Measurements from ENCODE around the gene BORCS5. TPM values are rescaled to one million over a fixed set of nuclear protein-coding genes. Genes with fewer than 3 reads are reported as not detected.

BORCS5 gene
- total RNA-seq, 1 experiment from 2014 or later, result 17.7 TPM

GRCh38 chr12:12513416-12514006, 156.6 kb downstream of the BORCS5 start:
- BruUV-seq (replicated peaks), result no TSS peak
- Histone ChIP-seq H3K36me3 (ENCODE audit: insufficient read depth, low read length, poor library complexity, severe bottlenecking) (no peaks in the 10 kb centered on the region), H3K27ac (ENCODE audit: low read depth, low read length, poor library complexity, severe bottlenecking) (no peak overlapping the region), H3K27me3 (replicated peaks; ENCODE audit: insufficient read depth, low read depth, low read length, poor library complexity) (no peaks in the 10 kb centered on the region), H3K4me1 (ENCODE audit: insufficient read depth, low read length, poor library complexity, severe bottlenecking) (no peaks in the 10 kb centered on the region), H3K4me3 (ENCODE audit: low read depth, low read length, poor library complexity, severe bottlenecking) (no peak overlapping the region), H3K9me3 (ENCODE audit: low read depth, low read length, poor library complexity, severe bottlenecking) (no peaks in the 10 kb centered on the region)
- no peak for DNase-seq (ENCODE audit: low spot score)
- intact Hi-C loops (cut with micrococcal nuclease; ENCODE audit: unreplicated experiment), result no loop called here
- POLR2A ChIA-PET (ENCODE audit: low non-redundant PET), result no interaction called here
- TF ChIP-seq CTCF (conservative IDR thresholded peaks at IDR 0.05; ENCODE audit: low read depth, low read length), result no peak
- no peak for TF ChIP-seq EZH2 (IDR thresholded peaks at IDR 0.05; ENCODE audit: borderline replicate concordance, low read depth, low read length, poor library complexity, severe bottlenecking)
- CTCF ChIA-PET, result interaction anchor here (0.6 kb wide), 1 partner anchor 220 kb away, joined by 3 read pairs; no protein-coding TSS in a partner anchor

GRCh38 chr12:12518464-12518845, 161.6 kb downstream of the BORCS5 start:
- Histone ChIP-seq H3K4me1 (ENCODE audit: insufficient read depth, low read length, poor library complexity, severe bottlenecking) (no peaks in the 10 kb centered on the region), H3K4me3 (ENCODE audit: low read depth, low read length, poor library complexity, severe bottlenecking) (no peak overlapping the region), H3K36me3 (ENCODE audit: insufficient read depth, low read length, poor library complexity, severe bottlenecking) (no peaks in the 10 kb centered on the region), H3K27me3 (replicated peaks; ENCODE audit: insufficient read depth, low read depth, low read length, poor library complexity) (no peaks in the 10 kb centered on the region), H3K27ac (ENCODE audit: low read depth, low read length, poor library complexity, severe bottlenecking) (no peak overlapping the region), H3K9me3 (ENCODE audit: low read depth, low read length, poor library complexity, severe bottlenecking) (no peaks in the 10 kb centered on the region)
- CTCF ChIA-PET, result no interaction called here
- TF ChIP-seq EZH2 (IDR thresholded peaks at IDR 0.05; ENCODE audit: borderline replicate concordance, low read depth, low read length, poor library complexity, severe bottlenecking) (no peak), CTCF (conservative IDR thresholded peaks at IDR 0.05; ENCODE audit: low read depth, low read length) (no peak)
- POLR2A ChIA-PET (ENCODE audit: low non-redundant PET), result no interaction called here
- intact Hi-C loops (cut with micrococcal nuclease; ENCODE audit: unreplicated experiment), result no loop called here
- DNase-seq (ENCODE audit: low spot score), result no peak
- BruUV-seq (replicated peaks), result no TSS peak

GRCh38 chr12:12518919-12519318, 162.0 kb downstream of the BORCS5 start:
- intact Hi-C loops (cut with micrococcal nuclease; ENCODE audit: unreplicated experiment), result no loop called here
- Histone ChIP-seq H3K27ac (ENCODE audit: low read depth, low read length, poor library complexity, severe bottlenecking) (no peak overlapping the region), H3K27me3 (replicated peaks; ENCODE audit: insufficient read depth, low read depth, low read length, poor library complexity) (no peaks in the 10 kb centered on the region), H3K36me3 (ENCODE audit: insufficient read depth, low read length, poor library complexity, severe bottlenecking) (no peaks in the 10 kb centered on the region), H3K9me3 (ENCODE audit: low read depth, low read length, poor library complexity, severe bottlenecking) (no peaks in the 10 kb centered on the region), H3K4me1 (ENCODE audit: insufficient read depth, low read length, poor library complexity, severe bottlenecking) (no peaks in the 10 kb centered on the region), H3K4me3 (ENCODE audit: low read depth, low read length, poor library complexity, severe bottlenecking) (no peak overlapping the region)
- no TSS peak for BruUV-seq (replicated peaks)
- TF ChIP-seq EZH2 (IDR thresholded peaks at IDR 0.05; ENCODE audit: borderline replicate concordance, low read depth, low read length, poor library complexity, severe bottlenecking), result no peak
- TF ChIP-seq CTCF (conservative IDR thresholded peaks at IDR 0.05; ENCODE audit: low read depth, low read length), result no peak
- POLR2A ChIA-PET (ENCODE audit: low non-redundant PET), result no interaction called here
- DNase-seq (ENCODE audit: low spot score), result no peak
- CTCF ChIA-PET, result no interaction called here

Other genes starting within 250 kb of the BORCS5 start
- gene LRP6, start 90.0 kb upstream of the BORCS5 start, total RNA-seq (2021), result 97.4 and 108 TPM in 2 replicates
- 10.5 TPM in 2 replicates for gene MANSC1, start 6.8 kb upstream of the BORCS5 start, total RNA-seq (2021)
- 10.6 TPM in 2 replicates for gene DUSP16, start 205.8 kb downstream of the BORCS5 start, total RNA-seq (2021)

All from A673 (cell line).